GM19397 (cell line): Measurements from ENCODE around the gene DYNLT4.

Experiments
- ATAC-seq: cut with Tn5 transposase; IDR thresholded peaks from one replicate; pipeline ENCODE4 v1.9.1; 2021; ENCODE audit warnings: mild to moderate bottlenecking, moderate library complexity; ENCODE audit not compliant: unreplicated experiment

The DYNLT4 gene

DNA sequence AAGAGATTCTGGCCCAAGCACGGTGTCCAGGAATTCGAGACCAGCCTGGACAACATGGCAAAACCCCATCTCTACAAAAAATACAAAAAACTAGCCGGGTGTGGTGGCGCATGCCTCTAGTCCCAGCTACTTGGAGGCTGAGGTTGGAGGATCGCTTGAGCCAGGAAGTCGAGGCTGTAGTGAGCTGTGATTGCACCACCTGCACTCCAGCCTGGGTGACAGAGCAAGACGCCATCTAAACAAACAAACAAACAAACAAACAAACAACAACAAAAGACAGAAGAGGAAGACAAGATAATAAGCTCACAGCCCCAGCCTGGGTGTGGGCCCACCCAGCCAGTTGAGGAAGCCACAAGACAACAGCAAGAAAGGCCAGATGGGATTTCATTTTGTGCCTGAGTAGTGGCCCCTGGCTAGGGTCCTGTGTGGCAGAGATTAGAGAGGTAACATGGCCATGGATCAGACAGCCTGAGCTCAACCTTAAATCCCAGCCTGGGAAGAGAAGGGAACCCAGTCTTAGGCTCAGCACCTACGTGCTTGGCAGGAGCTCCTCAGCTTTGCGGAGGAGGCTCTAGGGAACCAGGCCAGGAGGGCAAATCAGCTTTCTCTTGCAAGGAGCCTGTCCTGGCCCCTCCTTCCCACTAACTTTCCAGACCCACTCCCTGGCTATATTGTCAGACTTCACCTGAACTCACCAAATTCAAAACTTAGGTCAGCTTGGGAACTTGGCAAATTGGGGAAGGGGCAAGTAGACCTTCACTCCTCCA, 14.2 kb downstream of the DYNLT4 start:
- no peak for ATAC-seq

DNA sequence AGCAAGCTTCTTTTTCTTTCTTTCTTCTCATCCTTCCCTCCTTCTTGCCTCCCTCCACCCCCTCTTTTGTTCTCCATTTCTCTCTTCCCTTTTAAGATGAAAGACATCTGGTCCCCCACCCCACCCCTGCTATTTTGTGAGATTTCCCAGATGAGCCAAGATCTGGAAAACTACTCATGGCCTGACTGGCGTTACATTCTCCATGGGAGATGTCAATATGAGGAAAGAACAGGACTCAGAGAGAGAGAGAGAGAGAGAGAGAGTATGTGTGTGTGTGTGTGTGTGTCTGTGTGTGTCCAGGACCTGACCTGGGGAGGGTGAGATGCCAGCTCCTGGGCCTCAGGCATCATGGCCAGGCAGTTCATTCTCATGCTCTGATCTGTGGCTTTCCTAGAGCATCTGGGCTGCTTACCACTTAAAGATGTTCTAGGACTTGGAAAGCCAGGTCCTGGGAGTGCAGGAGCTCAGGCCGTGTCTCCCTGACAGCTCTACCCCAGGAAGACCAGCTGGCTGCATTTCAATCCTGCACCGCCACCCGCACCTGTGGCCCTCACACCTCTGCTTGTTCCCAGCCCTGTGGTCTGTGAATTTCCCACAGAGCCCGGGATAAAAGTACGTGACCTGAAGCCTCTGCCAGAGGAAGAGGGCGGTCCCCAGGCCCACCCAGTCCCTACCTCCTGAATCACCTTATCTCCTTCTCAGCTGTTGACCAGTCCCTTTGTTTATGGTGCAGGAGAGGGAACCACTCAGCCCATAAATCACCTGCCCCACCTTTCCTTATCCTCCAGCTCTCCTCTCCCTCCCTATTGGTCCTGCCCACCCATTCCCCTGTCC, 16.0 kb downstream of the DYNLT4 start:
- ATAC-seq = no peak

DNA sequence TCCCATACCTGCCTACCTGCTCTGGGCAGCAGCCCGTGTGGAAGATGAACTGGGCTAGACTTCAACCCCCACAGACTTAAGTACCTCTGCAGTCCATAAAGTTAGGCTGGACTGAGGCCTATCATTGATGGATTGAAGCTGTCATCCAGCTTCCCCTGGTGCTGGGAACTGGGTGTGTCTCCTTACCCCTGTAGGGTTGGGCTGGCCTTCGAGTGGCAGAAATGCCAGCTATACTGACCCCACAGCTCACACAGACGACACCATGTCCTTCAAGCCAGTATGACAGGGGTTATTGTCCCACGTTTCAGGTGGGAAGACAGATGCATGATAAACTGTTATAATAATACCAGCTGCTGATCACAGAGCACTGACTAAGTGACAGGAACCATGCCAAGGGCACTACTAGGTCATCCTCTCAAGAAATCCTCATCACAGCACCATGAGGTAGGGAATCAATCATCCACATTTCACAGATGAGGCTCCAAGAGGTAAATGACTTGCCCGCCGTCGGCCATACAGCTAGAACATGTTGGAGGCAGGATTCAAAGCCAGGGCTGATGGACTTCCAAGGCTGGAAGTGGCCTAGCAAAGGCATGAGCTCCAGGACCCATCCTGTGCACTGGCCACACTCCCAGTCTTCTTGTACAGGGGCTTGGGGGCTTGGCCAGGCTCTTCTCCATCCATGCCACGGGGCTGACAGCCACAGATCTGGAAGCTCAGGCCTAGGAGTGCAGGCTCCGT, 18.9 kb downstream of the DYNLT4 start, which contains the start of gene BEST4:
Gene BEST4, minus strand, starts transcription at position 51 of the 741 bp plus-strand sequence. CDS start 465 bp downstream, outside the sequence.
- no peak for ATAC-seq

DNA sequence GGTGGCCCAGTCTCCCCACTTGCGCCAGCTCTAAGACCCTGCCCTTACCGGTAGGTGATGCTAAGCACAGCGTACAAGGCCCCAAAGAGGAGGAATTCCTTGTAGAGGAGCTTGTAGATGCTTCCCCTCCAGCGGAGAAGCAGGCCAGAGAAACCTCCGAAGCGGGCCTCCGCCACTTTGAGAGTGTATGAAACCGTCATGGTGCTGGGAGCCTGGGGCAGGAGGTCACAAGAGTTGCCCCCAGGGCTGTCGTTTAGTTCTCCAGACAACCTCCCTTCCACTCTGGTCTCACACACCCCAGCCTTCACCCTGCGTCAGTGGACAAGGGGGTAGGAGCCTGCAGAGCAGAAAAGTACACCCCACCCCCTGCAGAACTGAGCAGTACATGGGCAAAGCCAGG, 19.6 kb downstream of the DYNLT4 start:
- no peak for ATAC-seq

GRCh38 chr1:44786841-44787426, 20.2 kb downstream of the DYNLT4 start:
- ATAC-seq = no peak

GRCh38 chr1:44786138-44786840, 20.9 kb downstream of the DYNLT4 start:
- no peak for ATAC-seq

GRCh38 chr1:44785501-44786137, 21.5 kb downstream of the DYNLT4 start:
- ATAC-seq = no peak

GRCh38 chr1:44785029-44785380, 22.1 kb downstream of the DYNLT4 start:
- no peak for ATAC-seq

GRCh38 chr1:44784094-44785028, 22.8 kb downstream of the DYNLT4 start:
- no peak for ATAC-seq

GRCh38 chr1:44783697-44784093, 23.5 kb downstream of the DYNLT4 start:
- ATAC-seq = no peak

GRCh38 chr1:44780583-44781121, 26.5 kb downstream of the DYNLT4 start:
- ATAC-seq = no peak

DNA sequence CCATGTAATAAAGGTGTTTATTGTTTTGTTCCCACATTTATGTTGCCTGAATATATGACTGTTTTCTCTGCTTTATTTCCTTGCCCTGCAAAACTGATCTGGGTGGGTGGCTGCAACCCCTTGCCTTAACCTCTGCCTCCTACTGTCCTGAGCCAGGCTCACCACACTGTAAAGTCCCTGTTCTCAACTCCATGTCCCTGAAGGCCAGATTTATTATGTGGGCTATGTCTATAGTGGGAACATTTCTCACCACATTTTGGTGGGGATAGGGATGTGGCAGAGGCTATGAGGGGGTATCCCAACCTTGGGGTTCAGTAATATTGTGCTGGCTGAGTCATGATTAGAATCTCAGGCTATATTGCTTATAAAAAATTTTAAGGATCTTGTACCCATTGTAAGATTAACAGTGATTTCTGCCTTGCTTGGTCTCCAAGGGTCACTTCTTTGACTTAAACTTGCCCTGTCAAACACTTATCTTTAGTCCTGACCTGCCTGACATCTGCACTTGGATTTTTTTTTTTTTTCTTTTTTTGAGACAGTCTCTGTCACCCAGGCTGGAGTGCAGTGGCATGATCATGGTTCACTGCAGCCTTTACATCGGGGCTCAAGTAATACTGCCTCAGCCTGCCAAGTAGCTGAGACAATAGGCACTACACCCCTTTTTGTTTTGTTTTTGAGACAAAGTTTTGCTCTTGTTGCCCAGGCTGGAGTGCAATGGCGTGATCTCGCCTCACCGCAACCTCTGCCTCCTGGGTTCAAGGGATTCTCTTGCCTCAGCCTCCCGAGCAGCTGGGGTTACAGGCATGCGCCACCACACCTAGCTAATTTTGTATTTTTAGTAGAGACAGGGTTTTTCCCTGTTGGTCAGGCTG, 28.2 kb downstream of the DYNLT4 start:
- ATAC-seq = no peak

GRCh38 chr1:44777969-44778635, 29.0 kb downstream of the DYNLT4 start:
- no peak for ATAC-seq

DNA sequence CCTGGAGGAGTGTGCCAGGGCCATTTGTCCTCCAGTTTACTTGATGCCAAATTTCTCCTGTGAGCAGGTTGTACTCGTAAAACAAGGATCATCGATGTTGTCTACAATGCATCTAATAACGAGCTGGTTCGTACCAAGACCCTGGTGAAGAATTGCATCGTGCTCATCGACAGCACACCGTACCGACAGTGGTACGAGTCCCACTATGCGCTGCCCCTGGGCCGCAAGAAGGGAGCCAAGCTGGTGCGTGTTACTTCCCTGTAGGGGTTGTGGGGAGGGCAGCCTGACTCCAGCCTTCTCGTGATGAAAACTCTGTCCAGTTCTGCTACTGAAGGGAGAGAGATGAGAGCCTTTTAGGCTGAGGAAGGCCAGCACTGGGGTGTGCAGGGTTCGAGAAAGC, 29.6 kb downstream of the DYNLT4 start:
- ATAC-seq = no peak

DNA sequence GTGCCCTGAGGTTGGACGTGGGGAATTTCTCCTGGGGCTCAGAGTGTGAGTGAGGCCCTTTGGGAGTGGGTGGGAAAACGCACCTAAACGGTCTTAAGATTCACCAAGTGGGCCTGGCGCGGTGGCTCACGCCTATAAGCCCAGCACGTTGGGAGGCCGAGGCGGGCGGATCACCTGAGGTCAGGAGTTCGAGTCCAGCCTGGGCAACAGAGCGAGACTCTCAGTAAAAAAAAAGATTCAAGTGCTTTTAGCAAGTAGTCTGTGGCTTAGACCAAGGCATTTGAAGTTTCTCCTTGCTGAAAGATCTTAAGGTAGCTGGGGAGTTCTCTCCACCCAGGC, 30.5 kb downstream of the DYNLT4 start:
- no peak for ATAC-seq

GRCh38 chr1:44775930-44776729, 31.0 kb downstream of the DYNLT4 start:
- peak; percentile 14 for ATAC-seq
